Muscle layer of colon (tissue), 2 donors: ENCODE measurements around the gene OR10H3.
"Not testable (repeated sequence)": the region's sequence is repeated elsewhere in the genome, so short reads cannot be mapped to it uniquely, and the experiment has no call there.

Source experiments
- H3K27ac ChIP-seq: one replicate; pipeline ENCODE4 v1.7.0; 2013; ENCODE audit warnings: low read depth, mild to moderate bottlenecking, low read length, moderate library complexity
- H3K27me3 ChIP-seq, 2 donors: one replicate each; pipeline ENCODE4 v1.7.0; 2013; ENCODE audit warnings: low read length in 2 of 2, mild to moderate bottlenecking in 2 of 2; ENCODE audit not compliant: insufficient read depth in 2 of 2, control insufficient read depth in 1 of 2
- H3K36me3 ChIP-seq: one replicate; pipeline ENCODE4 v1.7.0; 2013; ENCODE audit warnings: mild to moderate bottlenecking, low read length; ENCODE audit not compliant: insufficient read depth
- H3K4me1 ChIP-seq: one replicate; pipeline ENCODE4 v1.7.0; 2013; ENCODE audit warnings: mild to moderate bottlenecking, low read length; ENCODE audit not compliant: insufficient read depth
- H3K4me3 ChIP-seq, 2 donors: one replicate each; pipeline ENCODE4 v1.7.0; 2013; ENCODE audit warnings: low read length in 2 of 2, low read depth in 1 of 2, mild to moderate bottlenecking in 1 of 2, moderate library complexity in 1 of 2
- H3K9ac ChIP-seq: one replicate; pipeline ENCODE4 v1.7.0; 2013; ENCODE audit warnings: low read length
- H3K9me3 ChIP-seq: one replicate; pipeline ENCODE4 v1.7.0; 2013; ENCODE audit warnings: mild to moderate bottlenecking, low read length
- donor health status: abdominal sarcoma.
- donor health status: Adenocarcinoma of cecum.

Gene OR10H3

GRCh38 chr19:15780610-15781418, 43.0 kb downstream of the OR10H3 start:
- H3K27me3 ChIP-seq: no peaks in the 10 kb centered on the region
- H3K4me1 ChIP-seq: peaks cover 24% of the 10 kb centered on the region
- no peaks in the 10 kb centered on the region for H3K9me3 ChIP-seq
- no peaks in the 10 kb centered on the region for H3K36me3 ChIP-seq
- no peak overlapping the region for H3K4me3 ChIP-seq
- H3K9ac ChIP-seq: no peak overlapping the region
- peak overlapping the region; percentile 55 for H3K27ac ChIP-seq

- Histone ChIP-seq H3K36me3 (no peaks in the 10 kb centered on the region), H3K27ac (no peak overlapping the region), H3K4me1 (peaks cover 24% of the 10 kb centered on the region), H3K9ac (no peak overlapping the region), H3K27me3 (no peaks in the 10 kb centered on the region), H3K4me3 (no peak overlapping the region), H3K9me3 (no peaks in the 10 kb centered on the region)
Measured at GRCh38 chr19:15781661-15782060, 43.9 kb downstream of the OR10H3 start.

GRCh38 chr19:15782211-15782610, 44.4 kb downstream of the OR10H3 start:
- H3K4me1 ChIP-seq: peaks cover 24% of the 10 kb centered on the region
- no peak overlapping the region for H3K4me3 ChIP-seq
- H3K9ac ChIP-seq: no peak overlapping the region
- no peaks in the 10 kb centered on the region for H3K9me3 ChIP-seq
- no peak overlapping the region for H3K27ac ChIP-seq
- no peaks in the 10 kb centered on the region for H3K36me3 ChIP-seq
- no peaks in the 10 kb centered on the region for H3K27me3 ChIP-seq

- not testable (repeated sequence) for H3K36me3 ChIP-seq, H3K9ac ChIP-seq, H3K27me3 ChIP-seq
Measured at GRCh38 chr19:15782896-15783295, 45.1 kb downstream of the OR10H3 start.

GRCh38 chr19:15787611-15788155, 49.9 kb downstream of the OR10H3 start, which contains the start of gene OR10H5:
OR10H5 (plus strand) TSS chr19:15787661; CDS start chr19:15794049, 6,388 bp downstream.
- Histone ChIP-seq H3K4me3 (no peak within 1 kb of the TSS), H3K27me3 (peaks cover 0 to 5% of the 10 kb centered on the region in 2 donors), H3K9me3 (no peaks in the 10 kb centered on the region), H3K36me3 (no peaks in the 10 kb centered on the region), H3K27ac (no peak within 1 kb of the TSS), H3K4me1 (no peaks in the 10 kb centered on the region), H3K9ac (no peak within 1 kb of the TSS)

More at GRCh38 chr19:15782896-15783295, 45.1 kb downstream of the OR10H3 start:
- not testable (repeated sequence) for H3K27ac ChIP-seq, H3K4me3 ChIP-seq, H3K9me3 ChIP-seq
- peaks cover 24% of the 10 kb centered on the region for H3K4me1 ChIP-seq

GRCh38 chr19:15788594-15789270, 50.9 kb downstream of the OR10H3 start:
- no peak overlapping the region for H3K4me3 ChIP-seq
- H3K9ac ChIP-seq: no peak overlapping the region
- no peaks in the 10 kb centered on the region for H3K9me3 ChIP-seq
- H3K36me3 ChIP-seq: no peaks in the 10 kb centered on the region
- no peak overlapping the region for H3K27ac ChIP-seq
- no peaks in the 10 kb centered on the region for H3K4me1 ChIP-seq
- peaks cover 0 to 5% of the 10 kb centered on the region in 2 donors for H3K27me3 ChIP-seq

GRCh38 chr19:15790096-15790495, 52.3 kb downstream of the OR10H3 start:
- Histone ChIP-seq H3K9ac (no peak overlapping the region), H3K4me1 (no peaks in the 10 kb centered on the region), H3K27me3 (peaks cover 0 to 5% of the 10 kb centered on the region in 2 donors), H3K36me3 (no peaks in the 10 kb centered on the region), H3K9me3 (no peaks in the 10 kb centered on the region), H3K4me3 (no peak overlapping the region), H3K27ac (no peak overlapping the region)
